OCI-LY1 (cell line): ENCODE measurements around the gene C17orf78.

ENCODE experiments used
- H2AFZ ChIP-seq: fragments of 200-600 bp; sonication (generic), shearing (Covaris generic); 2 replicates; pipeline ENCODE4 v1.6.0; 2014; ENCODE audit warnings: antibody characterized with exemption, mild to moderate bottlenecking, low read length
- H3F3A ChIP-seq: fragments of 200-600 bp; sonication (generic), shearing (Covaris generic); 2 replicates; pipeline ENCODE4 v1.6.0; 2014; ENCODE audit warnings: mild to moderate bottlenecking, antibody characterized with exemption, low read length, moderate library complexity; ENCODE audit not compliant: insufficient read depth
- H3K27ac ChIP-seq: fragments of 200-600 bp; sonication (generic); 2 replicates; pipeline ENCODE4 v1.5.1; 2014; ENCODE audit warnings: low read length, mixed run types, mild to moderate bottlenecking, low read depth; ENCODE audit not compliant: poor library complexity, severe bottlenecking
- H3K27me3 ChIP-seq: fragments of 200-600 bp; sonication (generic); 2 replicates; pipeline ENCODE4 v1.6.0; 2014; ENCODE audit warnings: antibody characterized with exemption, mild to moderate bottlenecking, low read length, moderate library complexity; ENCODE audit not compliant: insufficient read depth
- H3K36me3 ChIP-seq: fragments of 200-600 bp; sonication (generic); 2 replicates; pipeline ENCODE4 v1.6.1; 2014; ENCODE audit warnings: mild to moderate bottlenecking, antibody characterized with exemption, low read length, moderate library complexity, mixed read lengths; ENCODE audit not compliant: insufficient read depth
- H3K4me1 ChIP-seq: fragments of 200-600 bp; sonication (generic); 2 replicates; pipeline ENCODE4 v1.5.1; 2014; ENCODE audit warnings: mild to moderate bottlenecking, low read length, moderate library complexity; ENCODE audit not compliant: insufficient read depth, severe bottlenecking
- H3K4me2 ChIP-seq: fragments of 200-600 bp; sonication (generic), shearing (Covaris generic); 2 replicates; pipeline ENCODE4 v1.6.1; 2014; ENCODE audit warnings: low read length
- H3K4me3 ChIP-seq: fragments of 200-600 bp; sonication (generic); 2 replicates; pipeline ENCODE4 v1.5.1; 2014; ENCODE audit warnings: low read length, low read depth, mild to moderate bottlenecking, mixed read lengths; ENCODE audit not compliant: poor library complexity, severe bottlenecking
- H3K79me2 ChIP-seq: fragments of 200-600 bp; shearing (Covaris generic); 2 replicates; pipeline ENCODE4 v1.6.1; 2016; ENCODE audit warnings: mixed run types, low read length, mixed read lengths; ENCODE audit not compliant: insufficient read depth
- H3K9ac ChIP-seq: fragments of 200-600 bp; sonication (generic), shearing (Covaris generic); 2 replicates; pipeline ENCODE4 v1.6.1; 2014; ENCODE audit warnings: mild to moderate bottlenecking, low read length, mixed read lengths
- H3K9me2 ChIP-seq: fragments of 200-600 bp; sonication (generic), shearing (Covaris generic); 2 replicates; pipeline ENCODE4 v1.6.1; 2014; ENCODE audit warnings: low read depth, mild to moderate bottlenecking, low read length, mixed read lengths
- H3K9me3 ChIP-seq: fragments of 200-600 bp; shearing (Covaris generic); 2 replicates; pipeline ENCODE4 v1.6.1; 2014; ENCODE audit warnings: low read length, mixed read lengths
- H4K20me1 ChIP-seq: fragments of 200-600 bp; sonication (generic), shearing (Covaris generic); 2 replicates; pipeline ENCODE4 v1.6.0; 2016; ENCODE audit warnings: mild to moderate bottlenecking, low read length; ENCODE audit not compliant: insufficient read depth
- CTCF ChIP-seq: fragments of 200-600 bp; sonication (generic), shearing (Covaris generic); IDR thresholded peaks from 2 replicates; pipeline ENCODE4 v1.5.1; 2017; ENCODE audit warnings: mild to moderate bottlenecking, antibody characterized with exemption, low read length, moderate library complexity, mixed read lengths
- EZH2 ChIP-seq: fragments of 200-600 bp; sonication (generic), shearing (Covaris generic); IDR thresholded peaks from 2 replicates; pipeline ENCODE4 v1.8.0; 2017; ENCODE audit warnings: borderline replicate concordance, mixed run types, mild to moderate bottlenecking, antibody characterized with exemption, low read length, moderate library complexity, mixed read lengths

Gene C17orf78

GRCh38 chr17:37422971-37423625 lies 47.3 kb downstream of the C17orf78 start:
- Histone ChIP-seq H3K4me3 (no peak overlapping the region), H3K4me2 (no peak overlapping the region), H3F3A (no peaks in the 10 kb centered on the region), H4K20me1 (no peaks in the 10 kb centered on the region), H3K27me3 (no peaks in the 10 kb centered on the region), H3K79me2 (no peaks in the 10 kb centered on the region), H3K27ac (no peak overlapping the region), H3K9ac (no peak overlapping the region), H2AFZ (no peak overlapping the region), H3K36me3 (peaks cover 56% of the 10 kb centered on the region), H3K9me3 (no peaks in the 10 kb centered on the region), H3K4me1 (no peaks in the 10 kb centered on the region), H3K9me2 (no peaks in the 10 kb centered on the region)
- TF ChIP-seq CTCF (no peak), EZH2 (no peak)

GRCh38 chr17:37425268-37425667 lies 49.5 kb downstream of the C17orf78 start:
- Histone ChIP-seq H3K27ac (no peak overlapping the region), H3K27me3 (no peaks in the 10 kb centered on the region), H3K4me2 (no peak overlapping the region), H3K79me2 (no peaks in the 10 kb centered on the region), H4K20me1 (no peaks in the 10 kb centered on the region), H3K9me2 (no peaks in the 10 kb centered on the region), H3K4me1 (no peaks in the 10 kb centered on the region), H3K36me3 (peaks cover 69% of the 10 kb centered on the region), H3K4me3 (no peak overlapping the region), H2AFZ (no peak overlapping the region), H3K9ac (no peak overlapping the region), H3F3A (no peaks in the 10 kb centered on the region), H3K9me3 (no peaks in the 10 kb centered on the region)
- no peak for TF ChIP-seq CTCF
- TF ChIP-seq EZH2, result no peak

GRCh38 chr17:37429039-37429438 lies 53.3 kb downstream of the C17orf78 start:
- Histone ChIP-seq H3F3A (no peaks in the 10 kb centered on the region), H3K9ac (no peak overlapping the region), H3K27ac (no peak overlapping the region), H3K4me2 (no peak overlapping the region), H3K4me3 (no peak overlapping the region), H3K9me3 (no peaks in the 10 kb centered on the region), H3K9me2 (no peaks in the 10 kb centered on the region), H3K79me2 (no peaks in the 10 kb centered on the region), H3K4me1 (no peaks in the 10 kb centered on the region), H3K27me3 (no peaks in the 10 kb centered on the region), H2AFZ (no peak overlapping the region), H4K20me1 (no peaks in the 10 kb centered on the region), H3K36me3 (peaks cover 75% of the 10 kb centered on the region)
- TF ChIP-seq CTCF, result no peak
- TF ChIP-seq EZH2, result no peak
